HepG2 (cell line): ENCODE results near the gene CDC42BPG. TPM values are rescaled to one million over a fixed set of nuclear protein-coding genes. Genes with fewer than 3 reads are reported as not detected.

Experiments
- CENPT ChIP-seq: sonication (generic); formaldehyde crosslinking; IDR thresholded peaks from 2 replicates; pipeline ENCODE4 v1.8.0; 2022; ENCODE audit warnings: low read depth, mild to moderate bottlenecking, moderate library complexity, missing genetic modification reagents
- DBP ChIP-seq: sonication (generic); formaldehyde crosslinking; IDR thresholded peaks from 2 replicates; pipeline ENCODE4 v1.4.0; 2020; ENCODE audit warnings: missing genetic modification reagents; ENCODE audit errors: not compliant biosample characterization
- DZIP1 ChIP-seq: sonication (generic); formaldehyde crosslinking; IDR thresholded peaks from 2 replicates; pipeline ENCODE4 v1.5.0; 2020; ENCODE audit warnings: mild to moderate bottlenecking, missing genetic modification reagents
- GABPB1 ChIP-seq: IDR thresholded peaks from 2 replicates; pipeline ENCODE4 v1.6.1; 2016; ENCODE audit warnings: mild to moderate bottlenecking, missing genetic modification reagents, moderate library complexity, missing compliant biosample characterization
- GATAD2A ChIP-seq: IDR thresholded peaks from 2 replicates; pipeline ENCODE4 v1.6.1; 2016
- KMT2B ChIP-seq: IDR thresholded peaks from 2 replicates; pipeline ENCODE4 v1.6.1; 2016; ENCODE audit warnings: missing genetic modification reagents, missing compliant biosample characterization
- NR2C2 ChIP-seq: sonication (generic); formaldehyde crosslinking; IDR thresholded peaks from 2 replicates; pipeline ENCODE4 v1.4.0; 2020; ENCODE audit warnings: missing genetic modification reagents, mild to moderate bottlenecking, moderate library complexity, borderline replicate concordance
- PHF21A ChIP-seq: sonication (generic); formaldehyde crosslinking; IDR thresholded peaks from 2 replicates; pipeline ENCODE4 v1.5.0; 2020; ENCODE audit warnings: mild to moderate bottlenecking, missing genetic modification reagents
- PTBP1 ChIP-seq: fragments of 200-400 bp; formaldehyde crosslinking; IDR thresholded peaks from 2 replicates; pipeline ENCODE4 v1.6.1; 2018; ENCODE audit warnings: low read length, low read depth; ENCODE audit not compliant: poor library complexity, severe bottlenecking
- ZFX ChIP-seq: sonication (generic); formaldehyde crosslinking; IDR thresholded peaks from 2 replicates; pipeline ENCODE4 v1.4.0; 2020; ENCODE audit warnings: mild to moderate bottlenecking, low read depth, missing genetic modification reagents, moderate library complexity
- ZNF121 ChIP-seq: sonication (generic); formaldehyde crosslinking; IDR thresholded peaks from 2 replicates; pipeline ENCODE4 v1.5.0; 2020; ENCODE audit warnings: mild to moderate bottlenecking, missing genetic modification reagents
- ZNF251 ChIP-seq: sonication (generic); formaldehyde crosslinking; IDR thresholded peaks from 2 replicates; pipeline ENCODE4 v1.9.0; 2021; ENCODE audit warnings: mild to moderate bottlenecking, missing genetic modification reagents
- ZNF598 ChIP-seq: sonication (generic); formaldehyde crosslinking; IDR thresholded peaks from 2 replicates; pipeline ENCODE4 v1.5.1; 2020; ENCODE audit warnings: mild to moderate bottlenecking, missing genetic modification reagents, borderline replicate concordance
- ZNF629 ChIP-seq: sonication (generic); formaldehyde crosslinking; conservative IDR thresholded peaks from 2 replicates; pipeline ENCODE4 v1.5.0; 2020; ENCODE audit warnings: missing genetic modification reagents
- ZNF704 ChIP-seq: sonication (generic); formaldehyde crosslinking; IDR thresholded peaks from 2 replicates; pipeline ENCODE4 v1.8.1; 2023; ENCODE audit warnings: mild to moderate bottlenecking, inconsistent platforms, moderate library complexity, missing genetic modification reagents, borderline replicate concordance
- ZNF749 ChIP-seq: sonication (generic); formaldehyde crosslinking; IDR thresholded peaks from 2 replicates; pipeline ENCODE4 v1.8.0; 2022; ENCODE audit warnings: mild to moderate bottlenecking, missing genetic modification reagents, moderate library complexity, borderline replicate concordance
- ZNF775 ChIP-seq: sonication (generic); formaldehyde crosslinking; IDR thresholded peaks from 2 replicates; pipeline ENCODE4 v1.4.0; 2020; ENCODE audit warnings: missing genetic modification reagents, mild to moderate bottlenecking, moderate library complexity, borderline replicate concordance
- ZSCAN20 ChIP-seq: sonication (generic); formaldehyde crosslinking; IDR thresholded peaks from 2 replicates; pipeline ENCODE4 v1.4.0; 2020; ENCODE audit warnings: missing genetic modification reagents, mild to moderate bottlenecking, borderline replicate concordance
- polyA plus RNA-seq, 8 experiments: library from polyadenylated mRNA; depleted of rRNA in 3 of 8; stranded (reverse) in 7 of 8; unstranded in 1 of 8; fragments of >200 nt; fragmentation: Illumina TruSeq in 4 of 8; extraction: Trizol in 4 of 8; gene quantifications; 2 replicates each; pipeline versions ENCODE4 v1.2.1 to v1.2.3, GENCODE V29; 2011 to 2016; ENCODE audit warnings: low read depth in 4 of 8, missing spikeins in 1 of 8, mixed read lengths in 1 of 8; ENCODE audit not compliant: insufficient read depth in 1 of 8
- total RNA-seq, 5 experiments: library from RNA; depleted of rRNA; stranded (reverse); fragments of >200 nt; fragmentation: Illumina TruSeq; extraction: Trizol; gene quantifications; 2 replicates each; pipeline ENCODE4 v1.2.3, GENCODE V29; 2016; ENCODE audit warnings: low read depth in 1 of 5
- TF ChIP-seq, protein P1 (sequence below): sonication (generic); formaldehyde crosslinking; IDR thresholded peaks from 2 replicates; pipeline ENCODE4 v1.5.1; 2020; ENCODE audit warnings: mild to moderate bottlenecking, missing genetic modification reagents, moderate library complexity
- TF ChIP-seq, protein P2 (sequence below): sonication (generic); formaldehyde crosslinking; IDR thresholded peaks from 2 replicates; pipeline ENCODE4 v1.4.0; 2020; ENCODE audit warnings: missing genetic modification reagents

CDC42BPG gene
- total and polyA plus RNA-seq, 2 of the 13 experiments (the other 11 are each of a cell fraction or from before 2014, with no cell fraction given), result 0.55 to 1.4 TPM

DNA sequence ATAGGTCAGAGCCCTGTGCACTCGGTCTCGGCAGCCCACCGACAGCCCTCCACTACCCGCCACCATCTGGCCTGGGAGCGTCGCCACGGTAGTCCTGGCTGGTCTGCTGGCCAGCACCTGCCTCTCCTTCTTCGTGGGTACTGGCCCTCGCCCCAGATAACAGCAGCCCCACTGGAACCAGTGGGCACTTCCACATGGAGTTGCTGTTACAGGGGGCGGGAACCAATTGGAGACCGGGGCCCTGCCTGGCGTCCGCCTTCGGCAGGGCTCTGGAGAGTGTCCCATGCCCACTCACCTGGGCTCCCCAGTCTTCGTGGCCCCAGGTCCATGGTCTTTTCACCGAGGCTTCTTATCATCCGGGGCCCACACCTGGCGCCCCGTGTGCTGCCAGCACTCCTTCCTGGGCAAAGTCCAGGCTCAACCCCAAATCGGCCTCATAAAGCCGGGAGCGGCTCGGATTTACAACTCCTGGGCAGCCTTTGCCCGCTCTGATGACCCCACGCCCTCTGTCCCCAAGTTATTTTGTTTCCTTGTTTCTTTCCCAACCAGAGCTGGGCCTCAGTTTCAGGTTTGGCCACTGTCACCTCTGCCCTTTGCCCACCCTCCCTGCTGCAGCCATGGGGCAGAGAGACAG lies 46.9 kb upstream of the CDC42BPG start (continued):
- 0 out of 2 replicates have a peak, but pooled peaks have one; percentile 16 for TF ChIP-seq GATAD2A
- no peak for TF ChIP-seq ZNF704 (CRISPR knock-in tag)
- peak; percentile 35; the same call in 1 of the 2 replicates for TF ChIP-seq ZNF629 (CRISPR knock-in tag)
- TF ChIP-seq ZNF749 (CRISPR knock-in tag), result no peak
- no peak for TF ChIP-seq PTBP1
- TF ChIP-seq PHF21A (CRISPR knock-in tag), result peak; percentile 63
- TF ChIP-seq ZFX (CRISPR knock-in tag), result peak; percentile 38; the same call in 1 of the 2 replicates
- TF ChIP-seq CENPT (CRISPR knock-in tag), result 0 out of 2 replicates have a peak, but pooled peaks have one; percentile 30
- TF ChIP-seq, protein P1, sequence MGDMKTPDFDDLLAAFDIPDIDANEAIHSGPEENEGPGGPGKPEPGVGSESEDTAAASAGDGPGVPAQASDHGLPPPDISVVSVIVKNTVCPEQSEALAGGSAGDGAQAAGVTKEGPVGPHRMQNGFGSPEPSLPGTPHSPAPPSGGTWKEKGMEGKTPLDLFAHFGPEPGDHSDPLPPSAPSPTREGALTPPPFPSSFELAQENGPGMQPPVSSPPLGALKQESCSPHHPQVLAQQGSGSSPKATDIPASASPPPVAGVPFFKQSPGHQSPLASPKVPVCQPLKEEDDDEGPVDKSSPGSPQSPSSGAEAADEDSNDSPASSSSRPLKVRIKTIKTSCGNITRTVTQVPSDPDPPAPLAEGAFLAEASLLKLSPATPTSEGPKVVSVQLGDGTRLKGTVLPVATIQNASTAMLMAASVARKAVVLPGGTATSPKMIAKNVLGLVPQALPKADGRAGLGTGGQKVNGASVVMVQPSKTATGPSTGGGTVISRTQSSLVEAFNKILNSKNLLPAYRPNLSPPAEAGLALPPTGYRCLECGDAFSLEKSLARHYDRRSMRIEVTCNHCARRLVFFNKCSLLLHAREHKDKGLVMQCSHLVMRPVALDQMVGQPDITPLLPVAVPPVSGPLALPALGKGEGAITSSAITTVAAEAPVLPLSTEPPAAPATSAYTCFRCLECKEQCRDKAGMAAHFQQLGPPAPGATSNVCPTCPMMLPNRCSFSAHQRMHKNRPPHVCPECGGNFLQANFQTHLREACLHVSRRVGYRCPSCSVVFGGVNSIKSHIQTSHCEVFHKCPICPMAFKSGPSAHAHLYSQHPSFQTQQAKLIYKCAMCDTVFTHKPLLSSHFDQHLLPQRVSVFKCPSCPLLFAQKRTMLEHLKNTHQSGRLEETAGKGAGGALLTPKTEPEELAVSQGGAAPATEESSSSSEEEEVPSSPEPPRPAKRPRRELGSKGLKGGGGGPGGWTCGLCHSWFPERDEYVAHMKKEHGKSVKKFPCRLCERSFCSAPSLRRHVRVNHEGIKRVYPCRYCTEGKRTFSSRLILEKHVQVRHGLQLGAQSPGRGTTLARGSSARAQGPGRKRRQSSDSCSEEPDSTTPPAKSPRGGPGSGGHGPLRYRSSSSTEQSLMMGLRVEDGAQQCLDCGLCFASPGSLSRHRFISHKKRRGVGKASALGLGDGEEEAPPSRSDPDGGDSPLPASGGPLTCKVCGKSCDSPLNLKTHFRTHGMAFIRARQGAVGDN, result peak; percentile 71
- no peak for TF ChIP-seq KMT2B (CRISPR knock-in tag)
- no peak for TF ChIP-seq DBP
- TF ChIP-seq GABPB1 (CRISPR knock-in tag), result 0 out of 2 replicates have a peak, but pooled peaks have one; percentile 14
- no peak for TF ChIP-seq ZSCAN20 (CRISPR knock-in tag)
- no peak for TF ChIP-seq NR2C2
- TF ChIP-seq ZNF598, result no peak
- TF ChIP-seq, protein P2, sequence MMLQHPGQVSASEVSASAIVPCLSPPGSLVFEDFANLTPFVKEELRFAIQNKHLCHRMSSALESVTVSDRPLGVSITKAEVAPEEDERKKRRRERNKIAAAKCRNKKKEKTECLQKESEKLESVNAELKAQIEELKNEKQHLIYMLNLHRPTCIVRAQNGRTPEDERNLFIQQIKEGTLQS (CRISPR knock-in tag), result no peak
- TF ChIP-seq ZNF775 (CRISPR knock-in tag), result no peak
- TF ChIP-seq ZNF121, result no peak
- TF ChIP-seq DZIP1, result no peak
- no peak for TF ChIP-seq ZNF251 (CRISPR knock-in tag)
